ENCODE results near the gene SYNE3. TPM values are rescaled to one million over a fixed set of nuclear protein-coding genes. Genes with fewer than 3 reads are reported as not detected.

Gene SYNE3
- polyA plus RNA-seq, 1 donor: 16.3 TPM

GRCh38 chr14:95487669-95488084 is 28.8 kb downstream of the SYNE3 start:
- no peak for DNase-seq

- no peak for DNase-seq
Observed at GRCh38 chr14:95486875-95487668, 29.4 kb downstream of the SYNE3 start.

GRCh38 chr14:95485222-95485819 is 31.1 kb downstream of the SYNE3 start:
- DNase-seq: no peak

- no peak for DNase-seq
Observed at GRCh38 chr14:95484296-95484695, 32.2 kb downstream of the SYNE3 start.

- no peak for DNase-seq
Observed at GRCh38 chr14:95483309-95484165, 32.9 kb downstream of the SYNE3 start.

GRCh38 chr14:95482627-95483308 is 33.7 kb downstream of the SYNE3 start:
- no peak for DNase-seq

- DNase-seq: no peak
Observed at GRCh38 chr14:95481391-95482022, 34.9 kb downstream of the SYNE3 start.

- no peak for DNase-seq
Observed at GRCh38 chr14:95480887-95481226, 35.6 kb downstream of the SYNE3 start.

- no peak for DNase-seq
Observed at GRCh38 chr14:95480109-95480886, 36.2 kb downstream of the SYNE3 start.

GRCh38 chr14:95479494-95479893 is 37.0 kb downstream of the SYNE3 start:
- DNase-seq: no peak

GRCh38 chr14:95478818-95479217 is 37.6 kb downstream of the SYNE3 start:
- no peak for DNase-seq

GRCh38 chr14:95478309-95478708 is 38.1 kb downstream of the SYNE3 start:
- DNase-seq: no peak

- no peak for DNase-seq
Observed at GRCh38 chr14:95477411-95478269, 38.8 kb downstream of the SYNE3 start.

- no peak for DNase-seq
Observed at GRCh38 chr14:95476747-95477146, 39.7 kb downstream of the SYNE3 start.

GRCh38 chr14:95475540-95476240 is 40.8 kb downstream of the SYNE3 start:
- DNase-seq: no peak

GRCh38 chr14:95474941-95475340 is 41.5 kb downstream of the SYNE3 start:
- no peak for DNase-seq

GRCh38 chr14:95474486-95474885 is 42.0 kb downstream of the SYNE3 start:
- no peak for DNase-seq

GRCh38 chr14:95472819-95473251 is 43.6 kb downstream of the SYNE3 start:
- no peak for DNase-seq

GRCh38 chr14:95471476-95471875 is 45.0 kb downstream of the SYNE3 start:
- no peak for DNase-seq

- no peak for DNase-seq
Observed at GRCh38 chr14:95471016-95471415, 45.4 kb downstream of the SYNE3 start.
